Uterus (tissue), 4 donors: ENCODE data around the gene CAPRIN1. TPM values are rescaled to one million over a fixed set of nuclear protein-coding genes. Genes with fewer than 3 reads are reported as not detected.
A peak's percentile ranks its signal among the peaks of the same experiment; 100 is the strongest.
"Not testable (repeated sequence)": the region's sequence is repeated elsewhere in the genome, so short reads cannot be mapped to it uniquely, and the experiment has no call there.

Source experiments
- DNase-seq, 2 donors: peaks; one replicate each; pipeline ENCODE4 v3.0.0-alpha.2; 2019 to 2020
- H3K27ac ChIP-seq, 2 donors: fragments of 200-600 bp; sonication (generic); 1 replicate in 1 of 2; 2 replicates in 1 of 2; pipeline ENCODE4 v1.5.1; 2016 to 2018
- H3K27me3 ChIP-seq, 2 donors: fragments of 200-600 bp; sonication (generic); one replicate each; pipeline ENCODE4 v1.5.1; 2018 to 2019; ENCODE audit warnings: control low read depth in 1 of 2
- H3K36me3 ChIP-seq, 2 donors: fragments of 200-600 bp; sonication (generic); one replicate each; pipeline ENCODE4 v1.5.1; 2019; ENCODE audit warnings: control low read depth in 1 of 2
- H3K4me1 ChIP-seq, 2 donors: fragments of 200-600 bp; sonication (generic); one replicate each; pipeline ENCODE4 v1.5.1; 2018 to 2019; ENCODE audit warnings: control low read depth in 1 of 2
- H3K4me3 ChIP-seq, 2 donors: fragments of 200-600 bp; sonication (generic); 1 replicate in 1 of 2; 2 replicates in 1 of 2; pipeline ENCODE4 v1.5.1; 2018 to 2019; ENCODE audit warnings: mild to moderate bottlenecking in 1 of 2
- H3K9me3 ChIP-seq, 2 donors: fragments of 200-600 bp; sonication (generic); one replicate each; pipeline ENCODE4 v1.5.1; 2019; ENCODE audit warnings: control low read depth in 1 of 2
- POLR2A ChIP-seq, 2 donors: fragments of 450-650 bp; IDR thresholded peaks; one replicate each; pipeline ENCODE4 v1.6.1; 2016; ENCODE audit warnings: antibody characterized with exemption in 2 of 2, mild to moderate bottlenecking in 1 of 2, moderate library complexity in 1 of 2
- intact Hi-C: fragments of 100-400 bp; cut with DNase I; formaldehyde crosslinking; loops from one replicate; pipeline ENCODE4 v1.15.1; 2023; ENCODE audit warnings: low total_unique reads
- total RNA-seq, 4 donors: library from RNA; depleted of rRNA in 3 of 4; stranded (reverse); fragments of >200 nt in 3 of 4; gene quantifications; one replicate each; pipeline versions ENCODE4 v1.1.0 to v1.2.4, GENCODE V29; 2014 to 2023
- TF ChIP-seq, protein P1 (sequence below), 4 experiments: fragments of 200-600 bp in 2 of 4; fragments of 450-650 bp in 2 of 4; sonication (generic) in 2 of 4; IDR thresholded peaks; one replicate each; pipeline ENCODE4 v1.5.1; 2016 to 2019; ENCODE audit warnings: antibody characterized with exemption in 4 of 4, mild to moderate bottlenecking in 2 of 4, moderate library complexity in 1 of 4
- donor health status: DM: yes; HTN: yes; CAD: no.

Gene CAPRIN1
- total RNA-seq, 4 donors from 2014 or later = 118 to 252 (median 169) TPM

GRCh38 chr11:34050581-34051348 is 766 bp upstream of the CAPRIN1 start:
- H3K4me3 ChIP-seq = peak overlapping the region; percentile 82 to 86
- H3K27ac ChIP-seq = peak overlapping the region; percentile 99
- DNase-seq = no peak
- peaks cover 9 to 21% of the 10 kb centered on the region in 2 donors for H3K4me1 ChIP-seq
- no peaks in the 10 kb centered on the region for H3K36me3 ChIP-seq
- TF ChIP-seq, protein P1, sequence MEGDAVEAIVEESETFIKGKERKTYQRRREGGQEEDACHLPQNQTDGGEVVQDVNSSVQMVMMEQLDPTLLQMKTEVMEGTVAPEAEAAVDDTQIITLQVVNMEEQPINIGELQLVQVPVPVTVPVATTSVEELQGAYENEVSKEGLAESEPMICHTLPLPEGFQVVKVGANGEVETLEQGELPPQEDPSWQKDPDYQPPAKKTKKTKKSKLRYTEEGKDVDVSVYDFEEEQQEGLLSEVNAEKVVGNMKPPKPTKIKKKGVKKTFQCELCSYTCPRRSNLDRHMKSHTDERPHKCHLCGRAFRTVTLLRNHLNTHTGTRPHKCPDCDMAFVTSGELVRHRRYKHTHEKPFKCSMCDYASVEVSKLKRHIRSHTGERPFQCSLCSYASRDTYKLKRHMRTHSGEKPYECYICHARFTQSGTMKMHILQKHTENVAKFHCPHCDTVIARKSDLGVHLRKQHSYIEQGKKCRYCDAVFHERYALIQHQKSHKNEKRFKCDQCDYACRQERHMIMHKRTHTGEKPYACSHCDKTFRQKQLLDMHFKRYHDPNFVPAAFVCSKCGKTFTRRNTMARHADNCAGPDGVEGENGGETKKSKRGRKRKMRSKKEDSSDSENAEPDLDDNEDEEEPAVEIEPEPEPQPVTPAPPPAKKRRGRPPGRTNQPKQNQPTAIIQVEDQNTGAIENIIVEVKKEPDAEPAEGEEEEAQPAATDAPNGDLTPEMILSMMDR (IDR thresholded peaks at IDR 0.05) = no peak
- no peak for TF ChIP-seq POLR2A (IDR thresholded peaks at IDR 0.05)
- H3K9me3 ChIP-seq = no peaks in the 10 kb centered on the region
- intact Hi-C loops = loop anchor here (5.0 kb wide), 1 partner anchor 57 kb away; the partner anchor contains the start of gene NAT10
- no peaks in the 10 kb centered on the region for H3K27me3 ChIP-seq

- Histone ChIP-seq H3K4me1 (peaks cover 9 to 21% of the 10 kb centered on the region in 2 donors), H3K4me3 (peak overlapping the region; percentile 86 to 87), H3K36me3 (no peaks in the 10 kb centered on the region), H3K9me3 (no peaks in the 10 kb centered on the region), H3K27ac (peak overlapping the region; percentile 99), H3K27me3 (no peaks in the 10 kb centered on the region)
- peak in 1 of 2 donors; percentile 44 for TF ChIP-seq POLR2A (IDR thresholded peaks at IDR 0.05)
- TF ChIP-seq, protein P1 (IDR thresholded peaks at IDR 0.05) = no peak
- DNase-seq = peak; percentile 89 to 91
- intact Hi-C loops = loop anchor here (5.0 kb wide), 1 partner anchor 55 kb away; the partner anchor contains the start of gene NAT10
These were observed 591 bp downstream of the CAPRIN1 start for GRCh38 chr11:34052036-34052607.

DNA sequence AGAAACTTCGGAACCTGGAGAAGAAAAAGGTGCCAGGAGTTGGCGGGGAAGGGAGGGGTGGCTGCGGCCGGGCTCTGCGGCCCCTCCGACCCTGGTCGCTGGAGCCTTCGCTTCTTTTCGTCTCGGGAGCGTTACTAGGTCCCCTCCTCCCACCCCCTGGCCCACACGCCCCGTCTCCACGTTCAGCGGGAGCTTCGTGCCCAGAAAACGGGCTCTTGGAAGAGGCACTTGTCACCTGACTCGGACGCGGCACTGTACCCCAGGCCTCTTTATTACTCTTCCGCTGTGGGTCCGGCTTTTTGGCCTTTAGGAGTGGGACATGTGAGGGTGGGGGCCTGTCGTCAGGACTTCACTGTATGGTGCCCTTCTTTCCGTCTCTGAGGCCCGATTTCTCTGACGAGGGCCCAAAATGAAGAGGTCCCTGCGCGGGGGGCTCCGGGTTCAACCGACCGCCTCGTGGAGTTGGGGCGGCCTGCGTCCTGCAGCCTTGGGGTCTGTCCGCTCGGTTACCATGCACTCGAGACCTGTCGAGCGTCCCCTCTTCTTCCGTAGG is 1.2 kb downstream of the CAPRIN1 start:
- H3K9me3 ChIP-seq = no peaks in the 10 kb centered on the region
- TF ChIP-seq, protein P1 (IDR thresholded peaks at IDR 0.05) = no peak
- TF ChIP-seq POLR2A (IDR thresholded peaks at IDR 0.05) = no peak
- peaks cover 9 to 21% of the 10 kb centered on the region in 2 donors for H3K4me1 ChIP-seq
- peak overlapping the region; percentile 99 for H3K27ac ChIP-seq
- H3K4me3 ChIP-seq = peak overlapping the region; percentile 86 to 87
- H3K36me3 ChIP-seq = no peaks in the 10 kb centered on the region
- peak; percentile 26 to 31 for DNase-seq
- intact Hi-C loops = loop anchor here (5.0 kb wide), 1 partner anchor 55 kb away; the partner anchor contains the start of gene NAT10
- H3K27me3 ChIP-seq = no peaks in the 10 kb centered on the region

DNA sequence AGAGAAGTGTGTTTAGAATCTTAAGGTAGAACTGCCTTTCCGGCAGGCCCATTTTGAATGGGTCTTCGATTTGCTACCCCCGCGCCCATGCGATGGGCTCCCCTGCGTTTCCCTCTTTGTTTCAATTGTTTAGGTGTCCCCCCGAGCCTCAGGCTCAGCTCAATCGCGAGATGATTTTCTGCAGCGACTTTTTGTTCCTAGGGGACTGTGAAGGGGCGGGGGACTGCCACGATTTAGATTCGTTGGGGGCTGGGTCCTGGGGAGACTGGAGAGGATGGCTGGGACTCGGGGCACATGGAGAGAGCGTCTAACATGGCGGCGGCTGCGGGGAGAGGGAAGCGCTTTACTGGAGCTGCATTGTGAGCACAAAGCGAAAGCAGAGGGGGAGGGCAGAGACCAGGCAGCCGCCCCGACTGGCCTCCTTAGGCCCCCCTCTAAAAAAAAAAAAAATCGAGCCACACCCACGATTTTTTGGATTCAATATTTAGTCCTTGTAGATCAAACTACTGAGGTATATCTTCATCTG is 1.7 kb downstream of the CAPRIN1 start:
- peak; percentile 46 to 66 for DNase-seq
- Histone ChIP-seq H3K4me3 (peak overlapping the region; percentile 86 to 87), H3K27ac (peak overlapping the region; percentile 99), H3K9me3 (no peaks in the 10 kb centered on the region), H3K4me1 (peaks cover 9 to 21% of the 10 kb centered on the region in 2 donors), H3K27me3 (no peaks in the 10 kb centered on the region), H3K36me3 (no peaks in the 10 kb centered on the region)
- intact Hi-C loops = loop anchor here (5.0 kb wide), 1 partner anchor 54 kb away; the partner anchor contains the start of gene NAT10
- TF ChIP-seq, protein P1 (IDR thresholded peaks at IDR 0.05) = no peak
- no peak for TF ChIP-seq POLR2A (IDR thresholded peaks at IDR 0.05)

- intact Hi-C loops = loop anchor here (5.0 kb wide), 1 partner anchor 53 kb away; the partner anchor contains the start of gene NAT10
- not testable (repeated sequence) for H3K27me3 ChIP-seq, H3K9me3 ChIP-seq, H3K36me3 ChIP-seq, H3K4me3 ChIP-seq, DNase-seq
- Histone ChIP-seq H3K4me1 (peaks cover 9 to 21% of the 10 kb centered on the region in 2 donors), H3K27ac (peak overlapping the region in 1 of 2 donors; percentile 99)
These were observed 2.8 kb downstream of the CAPRIN1 start for GRCh38 chr11:34054351-34054750.
